Astrocyte of the cerebellum (primary cell): Measurements from ENCODE around the gene PTGDR2.
"Not testable (repeated sequence)": the region's sequence is repeated elsewhere in the genome, so short reads cannot be mapped to it uniquely, and the experiment has no call there.

Experiments used
- DNase-seq: peaks from one replicate; pipeline ENCODE4 v3.0.0-alpha.2; 2011; ENCODE audit warnings: low read depth
- H3K4me3 ChIP-seq: 2 replicates; pipeline ENCODE4 v1.5.1; 2011; ENCODE audit warnings: mild to moderate bottlenecking, low read depth, low read length, moderate library complexity
- CTCF ChIP-seq: IDR thresholded peaks from 2 replicates; pipeline ENCODE4 v1.5.1; 2012; ENCODE audit warnings: low read length, low read depth, moderate library complexity, mild to moderate bottlenecking; ENCODE audit errors: missing control alignments
- in situ Hi-C: cut with HindIII; loops from 2 replicates; pipeline ENCODE4 v1.10.0; 2017; ENCODE audit warnings: low sequenced_read_pairs

PTGDR2 gene

GRCh38 chr11:60825118-60825517, 30.6 kb downstream of the PTGDR2 start:
- H3K4me3 ChIP-seq: no peak overlapping the region
- TF ChIP-seq CTCF: no peak
- DNase-seq: no peak
- in situ Hi-C loops: loop anchor here (5.0 kb wide), 2 partner anchors 48 to 92 kb away; no protein-coding TSS in a partner anchor

GRCh38 chr11:60823745-60824306, 31.9 kb downstream of the PTGDR2 start:
- in situ Hi-C loops: loop anchor here (5.0 kb wide), 1 partner anchor 43 kb away; the partner anchor contains the start of gene ZP1
- DNase-seq, H3K4me3 ChIP-seq: not testable (repeated sequence)

- no peak for DNase-seq
- TF ChIP-seq CTCF: no peak
- in situ Hi-C loops: loop anchor here (5.0 kb wide), 1 partner anchor 45 kb away; the partner anchor contains the start of gene ZP1
- H3K4me3 ChIP-seq: no peak overlapping the region
Measured at GRCh38 chr11:60821827-60822599, 33.7 kb downstream of the PTGDR2 start.

GRCh38 chr11:60818057-60818456, 37.7 kb downstream of the PTGDR2 start:
- no peak for TF ChIP-seq CTCF
- in situ Hi-C loops: no loop called here
- DNase-seq: no peak
- no peak overlapping the region for H3K4me3 ChIP-seq

- no peak for TF ChIP-seq CTCF
- no peak overlapping the region for H3K4me3 ChIP-seq
- in situ Hi-C loops: no loop called here
- no peak for DNase-seq
Measured at GRCh38 chr11:60816590-60817157, 39.1 kb downstream of the PTGDR2 start.

GRCh38 chr11:60814112-60814511, 41.6 kb downstream of the PTGDR2 start:
- no peak for TF ChIP-seq CTCF
- in situ Hi-C loops: no loop called here
- no peak overlapping the region for H3K4me3 ChIP-seq
- DNase-seq: no peak

GRCh38 chr11:60813324-60813723, 42.4 kb downstream of the PTGDR2 start:
- no peak for TF ChIP-seq CTCF
- in situ Hi-C loops: no loop called here
- no peak for DNase-seq
- no peak overlapping the region for H3K4me3 ChIP-seq
